Measurements from ENCODE around the gene TSGA10IP.
"Not testable (repeated sequence)": the region's sequence is repeated elsewhere in the genome, so short reads cannot be mapped to it uniquely, and the experiment has no call there.

Gene TSGA10IP

GRCh38 chr11:65944191-65944590, 1.1 kb upstream of the TSGA10IP start:
- no peak for DNase-seq (ENCODE audit: low read depth)
- H3K4me3 ChIP-seq (ENCODE audit: low read depth, low read length), result no peak overlapping the region
- TF ChIP-seq CTCF (IDR thresholded peaks at IDR 0.05; ENCODE audit: low read depth, low read length), result no peak

GRCh38 chr11:65944767-65945166, 513 bp upstream of the TSGA10IP start:
- DNase-seq (ENCODE audit: low read depth), result no peak
- no peak for TF ChIP-seq POLR2A (IDR thresholded peaks at IDR 0.05; ENCODE audit: extremely low read depth, insufficient read length)
- TF ChIP-seq CTCF (IDR thresholded peaks at IDR 0.05; ENCODE audit: low read depth, low read length), result no peak
- TF ChIP-seq MAX (IDR thresholded peaks at IDR 0.05; ENCODE audit: low read depth, low read length), result no peak
- TF ChIP-seq MYC (IDR thresholded peaks at IDR 0.05; ENCODE audit: low read depth, low read length), result no peak
- H3K4me3 ChIP-seq (ENCODE audit: low read depth, low read length), result no peak overlapping the region

GRCh38 chr11:65945941-65946558, 770 bp downstream of the TSGA10IP start:
- TF ChIP-seq MYC (IDR thresholded peaks at IDR 0.05; ENCODE audit: low read depth, low read length) (no peak), MAX (IDR thresholded peaks at IDR 0.05; ENCODE audit: low read depth, low read length) (no peak), POLR2A (IDR thresholded peaks at IDR 0.05; ENCODE audit: extremely low read depth, insufficient read length) (no peak), CTCF (IDR thresholded peaks at IDR 0.05; ENCODE audit: low read depth, low read length) (no peak)
- DNase-seq (ENCODE audit: low read depth), result no peak
- H3K4me3 ChIP-seq (ENCODE audit: low read depth, low read length), result no peak overlapping the region

- TF ChIP-seq POLR2A (IDR thresholded peaks at IDR 0.05; ENCODE audit: extremely low read depth, insufficient read length) (no peak), CTCF (IDR thresholded peaks at IDR 0.05; ENCODE audit: low read depth, low read length) (no peak), MYC (IDR thresholded peaks at IDR 0.05; ENCODE audit: low read depth, low read length) (no peak)
- no peak overlapping the region for H3K4me3 ChIP-seq (ENCODE audit: low read depth, low read length)
- no peak for DNase-seq (ENCODE audit: low read depth)
Observed at GRCh38 chr11:65946655-65947054, 1.4 kb downstream of the TSGA10IP start.

- H3K4me3 ChIP-seq (ENCODE audit: low read depth, low read length), result no peak overlapping the region
- no peak for DNase-seq (ENCODE audit: low read depth)
- no peak for TF ChIP-seq MAX (IDR thresholded peaks at IDR 0.05; ENCODE audit: low read depth, low read length)
- no peak for TF ChIP-seq MYC (IDR thresholded peaks at IDR 0.05; ENCODE audit: low read depth, low read length)
- no peak for TF ChIP-seq CTCF (IDR thresholded peaks at IDR 0.05; ENCODE audit: low read depth, low read length)
- no peak for TF ChIP-seq POLR2A (IDR thresholded peaks at IDR 0.05; ENCODE audit: extremely low read depth, insufficient read length)
Observed at GRCh38 chr11:65947133-65947532, 1.9 kb downstream of the TSGA10IP start.

- H3K4me3 ChIP-seq (ENCODE audit: low read depth, low read length), result no peak overlapping the region
- no peak for DNase-seq (ENCODE audit: low read depth)
- TF ChIP-seq MAX (IDR thresholded peaks at IDR 0.05; ENCODE audit: low read depth, low read length) (no peak), POLR2A (IDR thresholded peaks at IDR 0.05; ENCODE audit: extremely low read depth, insufficient read length) (no peak), MYC (IDR thresholded peaks at IDR 0.05; ENCODE audit: low read depth, low read length) (no peak), CTCF (IDR thresholded peaks at IDR 0.05; ENCODE audit: low read depth, low read length) (no peak)
Observed at GRCh38 chr11:65947603-65948125, 2.4 kb downstream of the TSGA10IP start.

GRCh38 chr11:65950711-65951110, 5.4 kb downstream of the TSGA10IP start:
- DNase-seq (ENCODE audit: low read depth), result not testable (repeated sequence)

GRCh38 chr11:65951641-65952040, 6.4 kb downstream of the TSGA10IP start:
- DNase-seq (ENCODE audit: low read depth); H3K4me3 ChIP-seq (ENCODE audit: low read depth, low read length): not testable (repeated sequence)

More at GRCh38 chr11:65950711-65951110, 5.4 kb downstream of the TSGA10IP start:
- not testable (repeated sequence) for H3K4me3 ChIP-seq (ENCODE audit: low read depth, low read length)

Data from NB4 (cell line).